HG02610 (cell line): Measurements from ENCODE around the gene TTLL9.

ENCODE experiments used
- ATAC-seq: cut with Tn5 transposase; IDR thresholded peaks from one replicate; pipeline ENCODE4 v1.9.1; 2021; ENCODE audit warnings: mild to moderate bottlenecking, moderate library complexity; ENCODE audit not compliant: unreplicated experiment

The TTLL9 gene

DNA sequence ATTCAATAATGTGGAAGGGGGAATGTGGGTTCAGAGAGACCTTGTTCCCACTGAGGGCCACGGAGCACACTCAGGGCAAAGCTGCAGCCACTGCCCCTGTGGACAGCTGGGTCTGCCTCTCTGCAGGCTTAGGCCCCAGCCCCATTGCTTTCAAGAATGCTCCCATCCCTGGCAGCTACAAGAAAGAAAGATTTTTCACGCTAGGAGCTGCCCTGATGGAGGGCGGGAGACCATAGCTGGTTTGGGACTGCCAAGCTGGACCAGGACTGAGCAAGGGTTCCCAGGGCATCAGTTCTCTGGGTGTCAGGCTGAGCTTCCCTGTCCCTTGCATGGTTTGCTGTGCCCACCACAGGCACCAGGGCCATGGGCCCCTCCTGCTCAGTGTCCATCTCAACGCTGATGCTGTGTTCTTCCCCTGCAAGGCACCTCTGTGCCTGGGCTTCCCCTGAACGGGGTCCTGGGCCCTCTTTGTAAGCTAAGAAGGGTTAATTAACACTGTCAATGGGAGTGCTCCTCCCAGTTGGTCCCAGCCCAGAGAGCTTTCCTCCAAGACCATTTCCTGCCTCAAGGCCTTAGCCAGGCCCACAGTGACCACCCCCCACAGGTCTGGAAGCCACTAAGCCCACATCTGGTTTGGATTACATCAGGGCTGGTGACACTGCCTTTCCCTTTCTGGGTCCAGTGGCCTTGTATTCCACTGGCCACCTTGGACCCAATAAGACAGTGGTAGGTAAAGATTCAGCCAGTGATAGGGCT lies 33.4 kb upstream of the TTLL9 start:
- no peak for ATAC-seq

GRCh38 chr20:31837896-31838397 lies 32.5 kb upstream of the TTLL9 start:
- no peak for ATAC-seq

DNA sequence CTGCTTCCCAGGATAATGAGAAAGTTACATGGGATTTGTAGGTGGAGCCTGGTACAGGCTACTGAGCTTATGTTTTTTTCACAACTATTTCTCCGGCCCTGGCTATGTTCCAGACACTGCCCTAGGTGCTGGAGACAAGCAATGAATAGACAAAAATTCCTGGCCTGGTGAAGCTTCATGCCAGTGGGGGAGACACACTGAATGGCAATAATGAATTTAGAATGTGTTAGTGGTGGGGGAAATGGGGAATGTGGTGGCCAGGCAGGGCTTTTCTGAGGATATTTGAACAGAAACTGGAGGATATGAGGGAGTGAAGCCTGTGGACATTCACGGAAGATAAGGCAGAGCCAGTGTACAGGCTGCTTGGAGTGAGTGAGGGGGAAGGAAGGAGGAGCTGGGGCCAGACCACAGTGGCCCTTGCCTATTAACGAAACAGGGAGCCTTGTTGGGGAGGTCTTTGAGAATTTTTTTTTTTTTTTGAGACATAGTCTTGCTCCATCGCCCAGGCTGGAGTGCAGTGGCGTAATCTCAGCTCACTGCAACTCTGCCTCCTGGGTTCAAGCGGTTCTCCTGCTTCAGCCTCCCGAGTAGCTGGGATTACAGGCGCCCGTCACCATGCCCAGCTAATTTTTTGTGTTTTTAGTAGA lies 31.7 kb upstream of the TTLL9 start:
- no peak for ATAC-seq

DNA sequence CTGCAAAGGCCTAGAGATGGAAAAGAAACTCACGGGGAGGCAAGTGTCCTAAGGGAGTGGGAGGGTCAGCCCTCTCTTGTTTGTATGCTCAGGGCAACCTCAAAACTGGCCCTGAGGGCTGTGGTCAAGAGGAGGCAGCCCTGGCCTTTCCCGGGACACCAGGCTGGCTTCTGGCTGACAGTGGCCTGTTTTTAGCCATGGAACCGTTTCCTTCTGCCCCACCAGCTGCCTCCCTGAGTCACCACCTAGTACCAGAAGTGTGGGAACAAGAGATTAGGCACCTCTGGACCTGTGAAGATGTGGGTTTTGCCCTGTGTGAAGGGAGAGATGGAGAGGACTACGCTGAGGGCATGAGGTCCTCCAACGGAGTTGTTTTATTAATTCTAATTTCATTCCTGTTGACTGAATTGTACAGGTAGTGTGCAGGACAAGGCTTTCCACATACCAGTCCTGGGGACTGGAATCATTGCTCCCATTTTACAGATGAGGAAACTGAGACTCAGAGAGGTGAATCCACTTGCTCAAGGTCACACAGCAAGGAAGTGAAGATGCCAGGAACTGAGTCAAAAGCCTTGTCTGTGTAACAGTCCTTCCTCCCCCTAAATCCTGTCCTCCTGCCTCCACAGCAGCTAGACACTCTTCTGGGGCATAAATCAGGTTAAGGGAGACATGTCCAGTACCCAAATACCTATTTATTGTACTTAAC lies 30.5 kb upstream of the TTLL9 start:
- ATAC-seq: no peak

GRCh38 chr20:31840906-31841816 lies 29.3 kb upstream of the TTLL9 start:
- ATAC-seq: no peak

DNA sequence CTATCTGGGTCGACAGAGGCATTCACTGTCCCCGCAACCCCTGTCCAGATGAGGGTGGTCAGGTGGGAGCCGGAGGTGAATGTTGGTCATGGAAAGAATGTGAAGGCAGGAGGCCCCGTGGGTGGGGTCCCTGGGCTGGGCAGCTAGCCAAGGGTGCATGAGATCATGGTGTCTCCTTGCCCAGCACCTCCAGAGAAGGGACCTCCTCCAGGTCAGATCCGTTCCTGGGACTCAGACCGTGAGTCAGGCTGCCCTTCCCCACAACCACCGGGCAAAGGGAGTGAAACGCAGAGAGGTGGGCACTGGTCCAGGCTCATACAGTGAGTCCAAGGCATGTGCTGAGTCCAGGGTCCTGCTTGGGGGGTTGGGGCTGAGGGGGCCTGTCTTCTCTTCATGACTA lies 28.5 kb upstream of the TTLL9 start:
- ATAC-seq: no peak

DNA sequence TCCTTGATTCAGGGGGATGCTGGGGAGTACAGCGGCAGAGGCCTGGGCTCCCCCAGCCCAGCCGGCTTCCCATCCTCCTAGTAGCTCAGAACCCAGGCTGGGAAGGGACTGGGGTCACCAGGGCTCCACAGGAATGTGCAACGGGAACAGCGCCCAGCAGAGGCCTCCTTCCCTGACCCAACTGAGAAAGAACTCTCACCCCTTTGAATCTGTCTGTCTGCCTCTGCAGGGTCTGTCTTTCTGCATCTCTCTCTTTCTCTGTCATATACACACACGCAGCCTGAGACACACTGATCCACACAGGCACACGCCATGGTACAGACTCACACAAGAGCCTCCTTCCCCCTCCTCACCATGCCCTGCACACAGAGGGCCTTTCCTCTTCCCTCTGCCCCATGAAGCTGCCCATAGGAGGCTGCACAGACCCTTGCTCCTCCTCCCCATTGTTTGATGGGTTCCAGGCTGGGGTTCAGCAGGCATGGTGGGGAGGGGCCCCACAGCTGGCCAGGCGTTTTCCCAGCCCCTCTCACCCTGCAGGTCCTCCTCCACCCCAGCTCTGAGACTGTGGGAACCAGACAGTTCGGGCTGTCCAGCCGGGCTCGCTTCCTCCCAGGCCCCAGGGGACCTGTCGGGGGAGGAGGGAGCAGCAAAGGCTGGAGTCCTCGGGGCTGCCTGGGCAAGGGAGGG lies 27.8 kb upstream of the TTLL9 start:
- ATAC-seq: no peak

GRCh38 chr20:31843288-31843687 lies 27.1 kb upstream of the TTLL9 start:
- ATAC-seq: no peak

GRCh38 chr20:31843881-31844280 lies 26.6 kb upstream of the TTLL9 start:
- ATAC-seq: no peak

DNA sequence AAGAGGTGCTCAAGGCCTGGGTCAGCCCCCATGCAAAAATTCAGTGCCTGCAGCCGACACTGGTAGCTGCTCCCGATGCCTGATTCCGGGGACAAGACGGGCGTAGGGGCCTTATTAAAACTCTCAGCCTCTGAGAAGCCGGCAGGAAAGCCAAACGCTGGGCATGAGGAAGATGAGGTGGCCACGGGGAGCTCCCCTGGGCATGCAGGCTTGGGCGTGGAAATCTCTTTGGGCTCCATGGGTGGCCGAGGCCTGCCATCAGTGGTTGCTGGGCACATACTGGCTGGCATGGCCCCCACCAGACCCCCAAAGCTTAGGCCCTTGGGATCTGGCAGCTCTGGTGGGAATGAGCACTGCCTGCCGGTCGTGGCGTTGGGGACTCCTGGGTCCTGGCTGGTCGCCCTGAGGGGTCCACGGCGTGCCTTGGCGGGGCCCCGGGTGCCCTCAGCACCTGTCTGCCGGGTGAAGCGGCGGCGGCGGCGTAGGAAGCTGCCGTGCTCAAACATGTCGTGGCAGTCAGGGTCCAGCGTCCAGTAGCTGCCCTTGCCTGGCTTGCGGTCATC lies 25.6 kb upstream of the TTLL9 start:
- no peak for ATAC-seq

DNA sequence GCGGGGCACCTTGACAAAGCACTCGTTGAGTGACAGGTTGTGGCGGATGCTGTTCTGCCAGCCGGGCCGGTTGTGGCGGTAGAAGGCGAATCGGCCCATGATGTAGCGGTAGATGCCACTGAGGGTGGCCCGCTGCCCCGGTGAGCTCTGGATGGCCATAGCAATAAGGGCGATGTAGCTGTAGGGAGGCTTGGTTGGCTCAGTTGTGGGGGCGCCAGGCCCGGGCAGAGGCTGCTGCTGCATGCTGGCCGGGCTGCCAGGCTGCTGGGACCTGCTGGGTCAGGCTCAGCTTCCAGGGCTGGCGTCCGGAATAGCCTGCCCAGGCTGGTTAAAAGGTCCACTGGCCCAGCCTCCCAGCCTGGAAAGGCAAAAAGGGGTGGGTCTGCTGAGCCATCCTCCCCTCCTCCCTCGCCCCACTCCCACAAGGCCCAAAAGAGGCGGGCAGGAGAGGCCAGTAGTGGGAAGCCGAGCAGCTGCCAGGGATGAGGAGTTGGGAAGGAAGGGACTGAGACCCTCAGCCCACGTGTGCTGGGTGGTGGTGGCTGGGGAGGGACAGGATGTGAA lies 25.1 kb upstream of the TTLL9 start, which contains the start of gene FOXS1:
Gene FOXS1, minus strand, starts transcription at position 305 of the 564 bp plus-strand sequence. Its CDS starts 62 bp downstream, at position 243.
- no peak for ATAC-seq

GRCh38 chr20:31846793-31847138 lies 23.7 kb upstream of the TTLL9 start:
- ATAC-seq: no peak

GRCh38 chr20:31848088-31848999 lies 22.1 kb upstream of the TTLL9 start:
- ATAC-seq: no peak

DNA sequence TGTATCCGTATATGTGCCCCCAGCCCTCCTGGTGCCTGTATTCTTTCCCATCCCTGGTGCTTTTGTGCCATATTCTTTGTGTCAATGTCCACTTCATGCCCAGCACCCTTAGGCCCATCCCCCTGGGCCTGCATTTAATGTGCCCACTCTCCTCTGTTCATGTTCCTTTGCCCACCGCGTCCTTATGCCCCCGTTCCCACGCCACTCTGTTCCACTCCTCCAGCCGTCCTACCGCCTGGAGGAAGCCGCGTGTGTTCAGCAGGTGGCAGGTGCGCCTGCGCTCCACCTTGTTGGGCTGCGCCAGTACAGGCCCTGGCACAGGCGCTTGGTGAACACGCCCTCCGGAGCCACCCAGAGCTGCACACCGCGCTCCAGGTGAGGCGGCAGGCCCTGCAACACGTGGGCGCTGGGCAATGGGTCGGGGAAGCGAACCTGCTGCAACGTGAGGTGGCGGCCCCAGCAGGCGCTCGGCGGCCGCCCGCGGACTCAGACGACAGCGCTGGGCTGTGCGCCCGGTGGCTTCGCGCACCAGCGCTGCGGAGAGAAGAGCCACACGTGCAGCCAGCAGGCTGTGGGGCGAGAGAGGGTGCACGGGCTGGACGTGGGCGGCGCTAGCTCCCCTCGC lies 21.0 kb upstream of the TTLL9 start:
- no peak for ATAC-seq

GRCh38 chr20:31851240-31851955 lies 19.0 kb upstream of the TTLL9 start:
- no peak for ATAC-seq

GRCh38 chr20:31853481-31853880 lies 17.0 kb upstream of the TTLL9 start:
- no peak for ATAC-seq

GRCh38 chr20:31856516-31856915 lies 13.9 kb upstream of the TTLL9 start:
- ATAC-seq: no peak
